ENCODE results near the gene CNOT2. TPM values are rescaled to one million over a fixed set of nuclear protein-coding genes. Genes with fewer than 3 reads are reported as not detected.

The CNOT2 gene
- total RNA-seq, 1 donor = 153 TPM

- Histone ChIP-seq H3K4me2 (ENCODE audit: insufficient read depth, low read length) (no peak overlapping the region), H3K79me2 (ENCODE audit: insufficient read depth, low read length) (no peaks in the 10 kb centered on the region), H3K4me1 (ENCODE audit: insufficient read depth, low read length) (peaks cover 5% of the 10 kb centered on the region), H3K9me3 (ENCODE audit: low read depth, low read length) (no peaks in the 10 kb centered on the region), H3K27ac (ENCODE audit: low read depth, low read length) (no peak overlapping the region), H3K4me3 (ENCODE audit: insufficient read depth, low read length) (no peak overlapping the region), H2AFZ (ENCODE audit: low read length) (no peak overlapping the region), H3K36me3 (ENCODE audit: insufficient read depth, low read length) (no peaks in the 10 kb centered on the region), H3K27me3 (ENCODE audit: insufficient read depth, low read length) (no peaks in the 10 kb centered on the region), H4K20me1 (ENCODE audit: insufficient read depth, low read length) (no peaks in the 10 kb centered on the region)
- no peak for DNase-seq (ENCODE audit: insufficient read length, low spot score, missing footprints)
- TF ChIP-seq CTCF (IDR thresholded peaks at IDR 0.05; ENCODE audit: extremely low read depth, low read depth, low read length) = no peak
These were observed 150.7 kb downstream of the CNOT2 start for GRCh38 chr12:70393787-70394499.

- H4K20me1 ChIP-seq (ENCODE audit: insufficient read depth, low read length) = no peaks in the 10 kb centered on the region
- TF ChIP-seq CTCF (IDR thresholded peaks at IDR 0.05; ENCODE audit: extremely low read depth, low read depth, low read length) = no peak
- DNase-seq (ENCODE audit: insufficient read length, low spot score, missing footprints) = no peak
- no peak overlapping the region for H3K27ac ChIP-seq (ENCODE audit: low read depth, low read length)
- no peak overlapping the region for H3K4me3 ChIP-seq (ENCODE audit: insufficient read depth, low read length)
- H3K9me3 ChIP-seq (ENCODE audit: low read depth, low read length) = no peaks in the 10 kb centered on the region
- H3K36me3 ChIP-seq (ENCODE audit: insufficient read depth, low read length) = no peaks in the 10 kb centered on the region
- H3K4me2 ChIP-seq (ENCODE audit: insufficient read depth, low read length) = no peak overlapping the region
- H3K79me2 ChIP-seq (ENCODE audit: insufficient read depth, low read length) = no peaks in the 10 kb centered on the region
- H3K4me1 ChIP-seq (ENCODE audit: insufficient read depth, low read length) = peaks cover 5% of the 10 kb centered on the region
- no peak overlapping the region for H2AFZ ChIP-seq (ENCODE audit: low read length)
- no peaks in the 10 kb centered on the region for H3K27me3 ChIP-seq (ENCODE audit: insufficient read depth, low read length)
These were observed 154.8 kb downstream of the CNOT2 start for GRCh38 chr12:70398002-70398401.

GRCh38 chr12:70398862-70399261 is 155.6 kb downstream of the CNOT2 start:
- no peak for DNase-seq (ENCODE audit: insufficient read length, low spot score, missing footprints)
- TF ChIP-seq CTCF (IDR thresholded peaks at IDR 0.05; ENCODE audit: extremely low read depth, low read depth, low read length) = no peak
- H2AFZ ChIP-seq (ENCODE audit: low read length) = no peak overlapping the region
- H3K36me3 ChIP-seq (ENCODE audit: insufficient read depth, low read length) = no peaks in the 10 kb centered on the region
- H3K4me3 ChIP-seq (ENCODE audit: insufficient read depth, low read length) = no peak overlapping the region
- H3K4me1 ChIP-seq (ENCODE audit: insufficient read depth, low read length) = peaks cover 3% of the 10 kb centered on the region
- H3K4me2 ChIP-seq (ENCODE audit: insufficient read depth, low read length) = no peak overlapping the region
- H3K27me3 ChIP-seq (ENCODE audit: insufficient read depth, low read length) = no peaks in the 10 kb centered on the region
- no peak overlapping the region for H3K27ac ChIP-seq (ENCODE audit: low read depth, low read length)
- no peaks in the 10 kb centered on the region for H3K79me2 ChIP-seq (ENCODE audit: insufficient read depth, low read length)
- no peaks in the 10 kb centered on the region for H4K20me1 ChIP-seq (ENCODE audit: insufficient read depth, low read length)
- no peaks in the 10 kb centered on the region for H3K9me3 ChIP-seq (ENCODE audit: low read depth, low read length)

DNA sequence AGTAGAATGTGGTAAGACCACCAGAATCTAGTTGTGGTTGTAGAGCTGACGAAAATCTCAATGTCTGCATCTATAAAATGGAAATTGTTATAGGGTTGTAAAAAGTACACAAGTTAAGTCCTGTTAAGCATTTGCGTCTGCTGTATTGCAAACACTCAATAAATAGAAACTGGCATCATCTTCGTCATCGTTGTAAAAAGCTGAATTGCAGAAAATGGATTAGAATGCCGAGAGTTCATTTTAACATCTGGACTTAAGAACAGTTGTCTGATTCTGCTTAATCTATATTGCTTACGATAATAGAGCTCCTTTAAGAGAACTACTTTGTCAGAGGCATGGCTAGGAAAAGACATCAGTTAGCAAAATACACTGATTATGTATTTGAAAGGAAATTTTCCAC is 156.1 kb downstream of the CNOT2 start:
- no peaks in the 10 kb centered on the region for H3K4me1 ChIP-seq (ENCODE audit: insufficient read depth, low read length)
- H4K20me1 ChIP-seq (ENCODE audit: insufficient read depth, low read length) = no peaks in the 10 kb centered on the region
- H2AFZ ChIP-seq (ENCODE audit: low read length) = no peak overlapping the region
- H3K27me3 ChIP-seq (ENCODE audit: insufficient read depth, low read length) = no peaks in the 10 kb centered on the region
- no peak overlapping the region for H3K4me2 ChIP-seq (ENCODE audit: insufficient read depth, low read length)
- no peak overlapping the region for H3K27ac ChIP-seq (ENCODE audit: low read depth, low read length)
- H3K4me3 ChIP-seq (ENCODE audit: insufficient read depth, low read length) = no peak overlapping the region
- DNase-seq (ENCODE audit: insufficient read length, low spot score, missing footprints) = no peak
- no peaks in the 10 kb centered on the region for H3K36me3 ChIP-seq (ENCODE audit: insufficient read depth, low read length)
- no peaks in the 10 kb centered on the region for H3K9me3 ChIP-seq (ENCODE audit: low read depth, low read length)
- no peak for TF ChIP-seq CTCF (IDR thresholded peaks at IDR 0.05; ENCODE audit: extremely low read depth, low read depth, low read length)
- no peaks in the 10 kb centered on the region for H3K79me2 ChIP-seq (ENCODE audit: insufficient read depth, low read length)

Data from osteoblast (primary cell).